HCT116 (cell line): ENCODE measurements around the gene SORL1-AS1.

ENCODE experiments used
- ATAC-seq: fragments of 200-7000 bp; cut with Tn5 transposase; 2 replicates; pipeline ENCODE4 v1.9.1; 2020; ENCODE audit warnings: mild to moderate bottlenecking, moderate library complexity
- BruUV-seq: library from RNA; stranded (reverse); fragments of 400-500 nt; replicated peaks from 2 replicates; lab custom pipeline; 2021; lab: Mats Ljungman, UMichigan
- CTCF ChIA-PET: fragments of 300-600 bp; sonication (Branson Sonifier 250); formaldehyde crosslinking; loops from one replicate; lab custom pipeline; 2021; ENCODE audit warnings: antibody characterized with exemption; lab: Charles Lee
- POLR2A ChIA-PET: fragments of 300-600, 350-600 bp; sonication (Branson Sonifier 250); formaldehyde crosslinking; loops from one replicate; lab custom pipeline; 2021; ENCODE audit warnings: antibody characterized with exemption; lab: Charles Lee
- RAD21 ChIA-PET, 2 experiments: fragments of 300-600 bp; sonication (Branson Sonifier 250); formaldehyde crosslinking; loops; one replicate each; lab custom pipeline; 2023; ENCODE audit warnings: low total read pairs in 2 of 2; ENCODE audit not compliant: uncharacterized antibody in 2 of 2, unreplicated experiment in 2 of 2, low non-redundant PET in 1 of 2; lab: Charles Lee
- DNase-seq: peaks from one replicate; pipeline ENCODE4 v3.0.0-alpha.2; 2010; ENCODE audit warnings: low read depth, low spot score
- H2AFZ ChIP-seq: fragments of 200-600 bp; shearing (Covaris generic), sonication (generic); 2 replicates; pipeline ENCODE4 v1.6.1; 2017; ENCODE audit warnings: low read depth, mixed run types, mixed read lengths, antibody characterized with exemption, low read length; ENCODE audit not compliant: poor library complexity, severe bottlenecking
- H3K27ac ChIP-seq: 2 replicates; pipeline ENCODE4 v1.5.1; 2012; ENCODE audit warnings: low read depth, low read length
- H3K27me3 ChIP-seq: fragments of 200-600 bp; sonication (generic); 2 replicates; pipeline ENCODE4 v1.6.1; 2016; ENCODE audit warnings: mixed run types, low read length, mixed read lengths; ENCODE audit not compliant: insufficient read depth
- H3K36me3 ChIP-seq, 2 experiments: fragments of 200-500 bp in 1 of 2; fragments of 200-600 bp in 1 of 2; sonication (Bioruptor generic) in 1 of 2; sonication (generic) in 1 of 2; 2 replicates each; pipeline versions ENCODE4 v1.5.1 to v1.6.1; 2014 to 2016; ENCODE audit warnings: low read length in 2 of 2, inconsistent platforms in 1 of 2, mixed read lengths in 1 of 2, mixed run types in 1 of 2; ENCODE audit not compliant: insufficient read depth in 2 of 2, control insufficient read depth in 1 of 2
- H3K4me1 ChIP-seq, 2 experiments: fragments of 200-600 bp in 1 of 2; sonication (generic) in 1 of 2; 2 replicates each; pipeline versions ENCODE4 v1.5.1 to v1.6.1; 2012 to 2017; ENCODE audit warnings: low read length in 2 of 2, inconsistent platforms in 1 of 2, mild to moderate bottlenecking in 1 of 2, mixed read lengths in 1 of 2, mixed run types in 1 of 2, moderate library complexity in 1 of 2; ENCODE audit not compliant: insufficient read depth in 2 of 2, control insufficient read depth in 1 of 2
- H3K4me2 ChIP-seq: fragments of 200-600 bp; sonication (generic); 2 replicates; pipeline ENCODE4 v1.6.1; 2017; ENCODE audit warnings: mixed run types, low read length, mixed read lengths
- H3K4me3 ChIP-seq, 2 experiments: fragments of 200-600 bp in 1 of 2; sonication (generic) in 1 of 2; replicated peaks in 1 of 2; 2 replicates each; pipeline ENCODE4 v1.5.1; 2011 to 2016; ENCODE audit warnings: low read length in 2 of 2, control low read depth in 1 of 2, low read depth in 1 of 2, mild to moderate bottlenecking in 1 of 2, mixed read lengths in 1 of 2, mixed run types in 1 of 2
- H3K79me2 ChIP-seq: fragments of 200-600 bp; sonication (generic); 2 replicates; pipeline ENCODE4 v1.6.1; 2017; ENCODE audit warnings: mild to moderate bottlenecking, mixed run types, low read length, moderate library complexity, mixed read lengths; ENCODE audit not compliant: insufficient read depth
- H3K9ac ChIP-seq: fragments of 200-600 bp; sonication (generic); 2 replicates; pipeline ENCODE4 v1.6.1; 2016; ENCODE audit warnings: low read length, mixed read lengths
- H3K9me2 ChIP-seq: fragments of 200-600 bp; sonication (generic), shearing (Covaris generic); 2 replicates; pipeline ENCODE4 v1.6.1; 2017; ENCODE audit warnings: mixed run types, mild to moderate bottlenecking, moderate library complexity; ENCODE audit not compliant: insufficient read depth
- H3K9me3 ChIP-seq, 2 experiments: fragments of 200-500 bp in 1 of 2; fragments of 200-600 bp in 1 of 2; sonication (Bioruptor generic) in 1 of 2; sonication (generic) in 1 of 2; 2 replicates each; pipeline ENCODE4 v1.6.1; 2014 to 2017; ENCODE audit warnings: low read length in 2 of 2, mixed read lengths in 2 of 2, inconsistent platforms in 1 of 2, low read depth in 1 of 2, mild to moderate bottlenecking in 1 of 2, mixed run types in 1 of 2, moderate library complexity in 1 of 2; ENCODE audit not compliant: control insufficient read depth in 1 of 2, insufficient read depth in 1 of 2
- H4K20me1 ChIP-seq: fragments of 200-600 bp; sonication (generic), shearing (Covaris generic); 2 replicates; pipeline ENCODE4 v1.6.1; 2017; ENCODE audit warnings: mixed run types, mild to moderate bottlenecking, moderate library complexity; ENCODE audit not compliant: insufficient read depth
- CBX3 ChIP-seq: IDR thresholded peaks from 2 replicates; pipeline ENCODE4 v1.6.1; 2012; ENCODE audit warnings: low read depth
- CEBPB ChIP-seq: IDR thresholded peaks from 2 replicates; pipeline ENCODE4 v1.6.1; 2012; ENCODE audit warnings: low read depth
- EGR1 ChIP-seq: IDR thresholded peaks from 2 replicates; pipeline ENCODE4 v1.6.1; 2012; ENCODE audit warnings: low read depth
- ELF1 ChIP-seq: IDR thresholded peaks from 2 replicates; pipeline ENCODE4 v1.6.1; 2012; ENCODE audit warnings: low read depth, borderline replicate concordance
- EZH2phosphoT487 ChIP-seq: fragments of 200-600 bp; IDR thresholded peaks from 2 replicates; pipeline ENCODE4 v1.6.1; 2018; ENCODE audit warnings: antibody characterized with exemption, borderline replicate concordance
- POLR2A ChIP-seq: IDR thresholded peaks from 2 replicates; pipeline ENCODE4 v1.7.0; 2011; ENCODE audit warnings: borderline replicate concordance; ENCODE audit not compliant: insufficient read depth, insufficient read length; ENCODE audit errors: extremely low read depth
- RAD21 ChIP-seq: IDR thresholded peaks from 2 replicates; pipeline ENCODE4 v1.6.1; 2012; ENCODE audit warnings: low read depth, mild to moderate bottlenecking
- ZFX ChIP-seq: fragments of 450-650 bp; IDR thresholded peaks from 2 replicates; pipeline ENCODE4 v1.6.1; 2017
- intact Hi-C: fragments of 100-400 bp; cut with micrococcal nuclease; formaldehyde crosslinking; loops from 2 replicates; pipeline ENCODE4 v1.10.0; 2022
- TF ChIP-seq, protein P1 (sequence below): IDR thresholded peaks from 2 replicates; pipeline ENCODE4 v1.6.1; 2012
- TF ChIP-seq, protein P2 (sequence below): IDR thresholded peaks from 2 replicates; pipeline ENCODE4 v1.6.1; 2012

Gene SORL1-AS1

DNA sequence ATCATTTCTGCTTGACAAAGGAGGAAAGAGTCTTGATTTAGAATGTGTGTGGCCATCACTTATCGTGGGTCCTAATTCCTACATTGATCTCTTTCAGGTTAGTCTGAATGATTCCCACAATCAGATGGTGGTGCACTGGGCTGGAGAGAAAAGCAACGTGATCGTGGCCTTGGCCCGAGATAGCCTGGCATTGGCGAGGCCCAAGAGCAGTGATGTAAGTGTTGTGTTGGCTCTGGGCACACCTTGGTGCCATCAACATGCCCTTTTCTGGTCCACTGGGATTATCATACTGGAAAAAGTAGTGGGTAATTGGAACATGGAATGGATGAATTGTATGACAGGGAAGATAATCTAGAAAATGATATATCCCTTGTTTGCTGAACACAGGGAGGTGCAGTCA lies 17.1 kb upstream of the SORL1-AS1 start:
- CTCF ChIA-PET: no interaction called here
- Histone ChIP-seq H3K36me3 (no peaks in the 10 kb centered on the region), H3K27me3 (no peaks in the 10 kb centered on the region), H4K20me1 (no peaks in the 10 kb centered on the region), H3K4me3 (no peak overlapping the region), H3K9me3 (no peaks in the 10 kb centered on the region), H3K4me2 (no peak overlapping the region), H2AFZ (no peak overlapping the region), H3K9me2 (no peaks in the 10 kb centered on the region), H3K27ac (no peak overlapping the region), H3K9ac (no peak overlapping the region), H3K4me1 (peaks cover 27 to 32% of the 10 kb centered on the region in 2 experiments), H3K79me2 (no peaks in the 10 kb centered on the region)
- RAD21 ChIA-PET: no interaction called here
- TF ChIP-seq POLR2A (no peak), CEBPB (no peak), RAD21 (no peak)
- TF ChIP-seq, protein P1, sequence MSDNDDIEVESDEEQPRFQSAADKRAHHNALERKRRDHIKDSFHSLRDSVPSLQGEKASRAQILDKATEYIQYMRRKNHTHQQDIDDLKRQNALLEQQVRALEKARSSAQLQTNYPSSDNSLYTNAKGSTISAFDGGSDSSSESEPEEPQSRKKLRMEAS: no peak
- TF ChIP-seq, protein P2, sequence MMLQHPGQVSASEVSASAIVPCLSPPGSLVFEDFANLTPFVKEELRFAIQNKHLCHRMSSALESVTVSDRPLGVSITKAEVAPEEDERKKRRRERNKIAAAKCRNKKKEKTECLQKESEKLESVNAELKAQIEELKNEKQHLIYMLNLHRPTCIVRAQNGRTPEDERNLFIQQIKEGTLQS: no peak
- no peak for ATAC-seq
- DNase-seq: no peak
- intact Hi-C loops: no loop called here
- no TSS peak for BruUV-seq
- POLR2A ChIA-PET: no interaction called here

DNA sequence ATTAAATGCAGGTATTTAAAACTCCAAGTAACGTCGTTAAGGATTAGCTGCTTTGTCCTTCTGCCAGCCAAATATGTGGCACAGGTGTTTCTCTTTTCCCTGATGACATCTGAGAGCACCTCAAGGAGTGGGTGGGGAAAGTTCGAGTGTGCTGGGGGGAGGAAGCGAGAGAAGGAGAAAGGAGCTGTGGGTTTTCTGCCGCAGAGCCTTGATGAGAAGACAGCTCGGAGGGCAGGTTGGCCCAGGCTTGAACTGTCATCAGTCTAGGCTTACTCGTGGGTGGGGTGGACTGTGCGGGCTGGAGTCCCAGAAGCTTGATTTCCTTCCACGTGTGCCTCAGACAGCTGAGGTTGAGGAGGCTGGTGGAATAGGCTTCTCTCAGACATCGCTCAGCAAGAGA lies 15.2 kb upstream of the SORL1-AS1 start:
- Histone ChIP-seq H3K27ac (no peak overlapping the region), H3K9me3 (no peaks in the 10 kb centered on the region), H3K9ac (peak overlapping the region; percentile 57; the same call in 1 of the 2 replicates), H3K4me2 (peak overlapping the region; percentile 66; the same call in 1 of the 2 replicates), H3K4me1 (peaks cover 45 to 51% of the 10 kb centered on the region in 2 experiments), H3K4me3 (no peak overlapping the region), H3K36me3 (no peaks in the 10 kb centered on the region), H2AFZ (no peak overlapping the region), H4K20me1 (no peaks in the 10 kb centered on the region), H3K27me3 (no peaks in the 10 kb centered on the region), H3K9me2 (no peaks in the 10 kb centered on the region), H3K79me2 (no peaks in the 10 kb centered on the region)
- POLR2A ChIA-PET: interaction anchor here (2.0 kb wide), 1 partner anchor 11 kb away, joined by 8 read pairs; no protein-coding TSS in a partner anchor
- RAD21 ChIA-PET: no interaction called here
- DNase-seq (no peak), ATAC-seq (no peak)
- TF ChIP-seq ZFX: no peak
- no peak for TF ChIP-seq EGR1
- TF ChIP-seq CBX3: no peak
- TF ChIP-seq, protein P2: no peak
- no peak for TF ChIP-seq RAD21
- no peak for TF ChIP-seq POLR2A
- no peak for TF ChIP-seq ELF1
- no peak for TF ChIP-seq EZH2phosphoT487
- intact Hi-C loops: no loop called here
- CTCF ChIA-PET: no interaction called here
- no TSS peak for BruUV-seq
